Measurements from ENCODE around the gene RAB6A. TPM values are rescaled to one million over a fixed set of nuclear protein-coding genes. Genes with fewer than 3 reads are reported as not detected.
"Not testable (repeated sequence)": the region's sequence is repeated elsewhere in the genome, so short reads cannot be mapped to it uniquely, and the experiment has no call there.

RAB6A gene
- total and polyA plus RNA-seq, 2 donors (not counting 3 experiments of a cell fraction or from before 2014, with no cell fraction given), result 45.0 to 130 TPM

DNA sequence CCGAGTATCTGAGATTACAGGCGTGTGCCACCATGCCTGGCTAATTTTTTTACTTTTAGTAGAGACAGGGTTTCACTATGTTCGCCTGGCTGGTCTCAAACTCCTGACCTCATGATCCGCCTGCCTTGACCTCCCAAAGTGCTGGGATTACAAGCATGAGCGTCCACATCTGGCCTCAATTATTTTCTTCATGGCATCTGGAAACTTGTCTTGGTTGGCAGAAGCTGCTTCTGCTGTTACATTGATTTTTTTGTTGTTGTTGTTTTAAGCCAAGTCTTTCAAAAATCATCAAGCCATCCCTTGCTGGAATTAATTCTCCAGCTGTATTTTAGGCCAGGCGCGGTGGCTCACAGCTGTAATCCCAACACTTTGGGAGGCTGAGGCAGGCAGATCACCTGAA lies 27.9 kb downstream of the RAB6A start:
- H3K9me1 ChIP-seq (replicated peaks; ENCODE audit: control insufficient read depth, extremely low read depth, insufficient read depth, low read length); intact Hi-C loops (cut with micrococcal nuclease); H3K9ac ChIP-seq (replicated peaks; ENCODE audit: extremely low read depth, insufficient read depth, low read length); H3K36me3 ChIP-seq (ENCODE audit: control insufficient read depth in 2 of 2, extremely low read depth in 1 of 2, insufficient read depth in 2 of 2, low read length in 2 of 2); H3K4me2 ChIP-seq (ENCODE audit: insufficient read depth, low read length); H4K20me1 ChIP-seq (replicated peaks; ENCODE audit: control insufficient read depth, extremely low read depth, insufficient read depth, low read length); FAIRE-seq; H3K4me1 ChIP-seq (ENCODE audit: control insufficient read depth, extremely low read depth, insufficient read depth, low read length); dilution Hi-C loops (cut with MboI; ENCODE audit: extremely low pct_ligation_motif_present, low sequenced_read_pairs); POLR2A ChIA-PET; H2AFZ ChIP-seq (ENCODE audit: low read depth, low read length); DNase-seq (ENCODE audit: low read depth, low spot score); BruUV-seq (replicated peaks); H3K9me3 ChIP-seq (replicated peaks; ENCODE audit: control insufficient read depth, insufficient read depth, low read length); H3K27me3 ChIP-seq (ENCODE audit: control insufficient read depth in 2 of 2, insufficient read depth in 2 of 2, low read length in 2 of 2); H3K4me3 ChIP-seq (replicated peaks in 1 of 3; ENCODE audit: insufficient read depth in 1 of 3, low read depth in 1 of 3, low read length in 3 of 3); H3K27ac ChIP-seq (ENCODE audit: insufficient read depth, low read depth, low read length): not testable (repeated sequence)
- H3K79me2 ChIP-seq (ENCODE audit: control insufficient read depth, insufficient read depth, low read length), result peaks cover 78% of the 10 kb centered on the region
- CTCF ChIA-PET, result interaction anchor here (1.0 kb wide), 1 partner anchor 146 kb away, joined by 3 read pairs; no protein-coding TSS in a partner anchor

DNA sequence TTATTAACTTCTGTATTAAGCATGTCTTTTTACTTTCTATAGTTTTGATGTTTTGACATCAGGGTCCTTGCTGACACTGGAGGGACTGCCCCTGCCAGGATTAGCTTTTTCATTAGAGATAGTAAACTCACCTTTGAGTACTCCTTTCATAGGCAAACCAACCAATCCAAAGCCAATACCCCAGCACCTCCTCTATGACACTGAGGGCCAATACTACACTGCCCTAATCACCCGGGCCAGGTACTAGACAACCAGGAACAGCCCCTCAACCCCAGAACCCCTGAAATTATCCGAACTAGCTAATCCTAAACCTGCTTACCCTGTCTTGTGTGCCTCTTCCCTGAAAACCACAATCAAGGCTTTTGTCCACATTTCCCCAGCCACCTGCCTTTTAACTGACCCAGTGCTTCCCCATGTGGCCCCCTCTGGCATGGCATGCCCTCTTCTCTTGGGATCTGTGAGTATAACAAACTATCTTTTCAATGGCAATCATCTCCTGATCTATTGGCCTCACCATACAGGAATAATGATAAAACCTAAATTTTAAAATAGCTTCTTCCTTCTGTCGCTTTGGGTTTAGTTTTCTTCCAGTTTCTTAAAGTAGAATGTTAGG lies 31.2 kb downstream of the RAB6A start:
- Histone ChIP-seq H3K4me1 (ENCODE audit: control insufficient read depth, extremely low read depth, insufficient read depth, low read length) (no peaks in the 10 kb centered on the region), H3K36me3 (ENCODE audit: control insufficient read depth in 2 of 2, extremely low read depth in 1 of 2, insufficient read depth in 2 of 2, low read length in 2 of 2) (peaks cover 3 to 5% of the 10 kb centered on the region in 2 experiments), H2AFZ (ENCODE audit: low read depth, low read length) (no peak overlapping the region), H3K27ac (ENCODE audit: insufficient read depth, low read depth, low read length) (no peak overlapping the region), H3K79me2 (ENCODE audit: control insufficient read depth, insufficient read depth, low read length) (peaks cover 69% of the 10 kb centered on the region), H3K27me3 (ENCODE audit: control insufficient read depth in 2 of 2, insufficient read depth in 2 of 2, low read length in 2 of 2) (no peaks in the 10 kb centered on the region), H3K9me1 (replicated peaks; ENCODE audit: control insufficient read depth, extremely low read depth, insufficient read depth, low read length) (no peaks in the 10 kb centered on the region), H3K9me3 (replicated peaks; ENCODE audit: control insufficient read depth, insufficient read depth, low read length) (no peaks in the 10 kb centered on the region), H3K4me2 (ENCODE audit: insufficient read depth, low read length) (no peak overlapping the region), H3K9ac (replicated peaks; ENCODE audit: extremely low read depth, insufficient read depth, low read length) (no peak overlapping the region), H3K4me3 (replicated peaks in 1 of 3; ENCODE audit: insufficient read depth in 1 of 3, low read depth in 1 of 3, low read length in 3 of 3) (no peak overlapping the region), H4K20me1 (replicated peaks; ENCODE audit: control insufficient read depth, extremely low read depth, insufficient read depth, low read length) (peaks cover 4% of the 10 kb centered on the region)
- CTCF ChIA-PET, result interaction anchor here (1.1 kb wide), 1 partner anchor 16 kb away, joined by 3 read pairs; no protein-coding TSS in a partner anchor
- dilution Hi-C loops (cut with MboI; ENCODE audit: extremely low pct_ligation_motif_present, low sequenced_read_pairs), result no loop called here
- TF ChIP-seq POLR2AphosphoS5 (IDR thresholded peaks at IDR 0.05; ENCODE audit: insufficient read depth, low read depth, low read length), result no peak
- TF ChIP-seq EZH2 (IDR thresholded peaks at IDR 0.05; ENCODE audit: borderline replicate concordance, low read depth, low read length, severe bottlenecking), result no peak
- TF ChIP-seq, protein P1, sequence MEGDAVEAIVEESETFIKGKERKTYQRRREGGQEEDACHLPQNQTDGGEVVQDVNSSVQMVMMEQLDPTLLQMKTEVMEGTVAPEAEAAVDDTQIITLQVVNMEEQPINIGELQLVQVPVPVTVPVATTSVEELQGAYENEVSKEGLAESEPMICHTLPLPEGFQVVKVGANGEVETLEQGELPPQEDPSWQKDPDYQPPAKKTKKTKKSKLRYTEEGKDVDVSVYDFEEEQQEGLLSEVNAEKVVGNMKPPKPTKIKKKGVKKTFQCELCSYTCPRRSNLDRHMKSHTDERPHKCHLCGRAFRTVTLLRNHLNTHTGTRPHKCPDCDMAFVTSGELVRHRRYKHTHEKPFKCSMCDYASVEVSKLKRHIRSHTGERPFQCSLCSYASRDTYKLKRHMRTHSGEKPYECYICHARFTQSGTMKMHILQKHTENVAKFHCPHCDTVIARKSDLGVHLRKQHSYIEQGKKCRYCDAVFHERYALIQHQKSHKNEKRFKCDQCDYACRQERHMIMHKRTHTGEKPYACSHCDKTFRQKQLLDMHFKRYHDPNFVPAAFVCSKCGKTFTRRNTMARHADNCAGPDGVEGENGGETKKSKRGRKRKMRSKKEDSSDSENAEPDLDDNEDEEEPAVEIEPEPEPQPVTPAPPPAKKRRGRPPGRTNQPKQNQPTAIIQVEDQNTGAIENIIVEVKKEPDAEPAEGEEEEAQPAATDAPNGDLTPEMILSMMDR (IDR thresholded peaks at IDR 0.05; ENCODE audit: extremely low read depth in 1 of 2, insufficient read depth in 1 of 2, low read depth in 1 of 2, low read length in 2 of 2), result peak; percentile 20 to 47
- POLR2A ChIA-PET, result interaction anchor here (0.6 kb wide), 1 partner anchor 163 kb away, joined by 4 read pairs; no protein-coding TSS in a partner anchor
- DNase-seq (ENCODE audit: low read depth, low spot score), result no peak
- no TSS peak for BruUV-seq (replicated peaks)
- no peak for FAIRE-seq
- intact Hi-C loops (cut with micrococcal nuclease), result no loop called here
